Measurements from ENCODE around the gene LAMA5.

GRCh38 chr20:62357681-62358080 lies 9.4 kb downstream of the LAMA5 start:
- TF ChIP-seq EZH2phosphoT487 (IDR thresholded peaks at IDR 0.05; ENCODE audit: low read depth, severe bottlenecking, unreplicated experiment): no peak
- no peak for TF ChIP-seq CTCF (IDR thresholded peaks at IDR 0.05; ENCODE audit: poor library complexity)
- no peak for TF ChIP-seq EZH2 (IDR thresholded peaks at IDR 0.05; ENCODE audit: borderline replicate concordance)
